DMS 273 treated with DMSO at 0.1 percent for 48 hours (cell line): Measurements from ENCODE around the gene FOXK2.

ENCODE experiments used
- DNase-seq: peaks from one replicate; lab custom pipeline; 2025; lab: John Stamatoyannopoulos, UW

The FOXK2 gene

GRCh38 chr17:82642022-82642421 lies 122.5 kb downstream of the FOXK2 start:
- no peak for DNase-seq

- no peak for DNase-seq
These were observed 124.6 kb downstream of the FOXK2 start for GRCh38 chr17:82644148-82644547.

DNA sequence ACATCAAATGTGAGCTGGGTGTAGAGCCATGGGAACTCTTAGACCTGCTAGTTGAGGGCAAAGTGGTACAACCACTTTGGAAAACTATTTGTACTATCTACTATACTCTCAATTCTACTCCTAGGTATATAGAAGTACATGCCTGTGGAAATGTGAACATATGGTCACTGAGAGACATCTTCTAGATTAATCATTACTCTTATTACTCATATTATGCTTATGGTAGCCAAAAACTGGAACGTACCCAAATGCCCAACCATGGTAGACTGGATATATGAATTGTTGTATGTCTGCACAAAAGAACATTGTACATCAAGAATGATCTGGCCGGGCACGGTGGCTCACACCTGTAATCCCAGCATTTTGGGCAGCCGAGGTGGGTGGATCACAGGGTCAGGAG lies 126.0 kb downstream of the FOXK2 start:
- DNase-seq: no peak

DNA sequence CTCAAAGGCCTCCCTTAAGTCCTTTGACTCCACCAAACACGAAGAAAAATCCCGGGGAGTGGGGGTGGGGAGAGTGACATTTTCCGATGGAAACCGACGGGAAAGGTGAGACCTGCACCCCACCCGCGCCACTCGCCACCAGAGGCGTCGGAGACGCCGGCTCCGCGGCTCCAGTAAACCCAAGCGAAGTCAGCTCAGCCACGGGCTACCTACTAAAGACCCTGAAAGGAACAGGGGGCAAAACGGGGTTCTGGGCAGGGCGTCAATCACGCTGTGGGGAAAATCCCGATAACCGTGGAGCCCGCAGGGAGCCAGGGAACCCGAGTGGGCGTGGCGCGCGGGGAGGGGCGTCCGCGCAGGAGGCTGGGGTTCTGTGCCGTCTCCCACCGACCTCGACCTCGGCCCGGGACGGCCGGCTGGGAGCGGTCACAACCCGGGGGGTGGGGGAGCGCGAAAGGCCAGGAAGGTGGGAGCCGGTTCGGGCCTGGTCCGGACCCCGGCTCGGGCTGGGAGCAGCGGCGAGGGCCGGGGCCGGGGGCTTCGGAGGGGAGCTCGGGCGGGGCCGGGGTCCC lies 128.1 kb downstream of the FOXK2 start:
- no peak for DNase-seq

- peak; percentile 71 for DNase-seq
These were observed 128.7 kb downstream of the FOXK2 start, which contains the start of gene WDR45B for GRCh38 chr17:82648165-82648668. Gene WDR45B, minus strand, starts transcription at chr17:82648444. Its CDS starts 104 bp downstream, at chr17:82648340.

- no peak for DNase-seq
These were observed 129.3 kb downstream of the FOXK2 start for GRCh38 chr17:82648742-82649331.

GRCh38 chr17:82649501-82650261 lies 130.1 kb downstream of the FOXK2 start:
- no peak for DNase-seq

GRCh38 chr17:82650723-82651122 lies 131.2 kb downstream of the FOXK2 start:
- no peak for DNase-seq

DNA sequence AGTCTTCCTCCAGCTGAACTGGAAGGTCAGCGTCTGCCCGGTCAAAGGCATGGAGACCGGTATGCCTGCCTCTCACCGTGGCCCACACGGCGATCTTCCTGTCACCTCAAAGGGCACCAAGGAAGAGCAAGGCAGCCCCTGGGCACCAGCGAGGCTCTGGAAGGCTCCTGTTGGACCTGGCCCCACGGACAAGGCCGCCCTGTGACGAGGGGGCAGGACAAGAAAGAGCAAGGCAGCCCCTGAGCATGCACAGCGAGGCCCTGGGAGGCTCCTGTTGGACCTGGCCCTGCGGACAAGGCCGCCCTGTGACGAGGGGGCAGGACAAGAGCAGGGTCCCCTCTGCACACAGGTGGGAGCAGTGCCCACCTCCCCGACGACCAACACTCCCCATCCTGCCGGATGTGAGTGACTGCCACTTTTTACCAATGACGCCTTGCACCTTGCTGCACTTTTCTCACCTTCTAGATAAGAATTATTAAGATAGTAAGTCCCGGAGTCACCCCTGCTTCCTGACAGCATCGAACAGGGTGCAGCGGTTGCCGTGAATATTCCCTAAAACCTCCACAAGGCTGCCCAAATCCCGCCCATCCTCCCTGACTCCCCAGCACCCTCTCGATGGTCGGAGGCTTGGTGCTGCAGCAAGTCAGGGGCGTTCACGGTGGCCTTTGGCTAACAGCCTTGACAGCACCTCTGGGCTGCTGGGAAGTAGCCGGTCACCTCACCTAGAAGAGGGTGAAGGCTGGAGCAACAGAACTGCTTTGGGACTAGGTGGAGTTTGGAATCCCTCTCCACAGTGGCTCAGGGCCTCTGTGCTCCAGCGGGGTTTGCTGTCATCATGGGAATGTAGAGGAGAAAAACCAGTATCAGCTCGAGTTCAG lies 134.4 kb downstream of the FOXK2 start:
- no peak for DNase-seq
